Stimulated activated CD4-positive, alpha-beta T cell treated with anti-CD3 and anti-CD28 coated beads, TNF-alpha, amount 100 ng/mL, for 24 hours (primary cell): ENCODE measurements around the gene DNAJC7.
"Not testable (repeated sequence)": the region's sequence is repeated elsewhere in the genome, so short reads cannot be mapped to it uniquely, and the experiment has no call there.

ENCODE experiments used
- DNase-seq, 3 experiments: peaks; one replicate each; pipeline ENCODE4 v3.0.0-alpha.2; 2020; ENCODE audit warnings: low read depth in 3 of 3

The DNAJC7 gene

DNA sequence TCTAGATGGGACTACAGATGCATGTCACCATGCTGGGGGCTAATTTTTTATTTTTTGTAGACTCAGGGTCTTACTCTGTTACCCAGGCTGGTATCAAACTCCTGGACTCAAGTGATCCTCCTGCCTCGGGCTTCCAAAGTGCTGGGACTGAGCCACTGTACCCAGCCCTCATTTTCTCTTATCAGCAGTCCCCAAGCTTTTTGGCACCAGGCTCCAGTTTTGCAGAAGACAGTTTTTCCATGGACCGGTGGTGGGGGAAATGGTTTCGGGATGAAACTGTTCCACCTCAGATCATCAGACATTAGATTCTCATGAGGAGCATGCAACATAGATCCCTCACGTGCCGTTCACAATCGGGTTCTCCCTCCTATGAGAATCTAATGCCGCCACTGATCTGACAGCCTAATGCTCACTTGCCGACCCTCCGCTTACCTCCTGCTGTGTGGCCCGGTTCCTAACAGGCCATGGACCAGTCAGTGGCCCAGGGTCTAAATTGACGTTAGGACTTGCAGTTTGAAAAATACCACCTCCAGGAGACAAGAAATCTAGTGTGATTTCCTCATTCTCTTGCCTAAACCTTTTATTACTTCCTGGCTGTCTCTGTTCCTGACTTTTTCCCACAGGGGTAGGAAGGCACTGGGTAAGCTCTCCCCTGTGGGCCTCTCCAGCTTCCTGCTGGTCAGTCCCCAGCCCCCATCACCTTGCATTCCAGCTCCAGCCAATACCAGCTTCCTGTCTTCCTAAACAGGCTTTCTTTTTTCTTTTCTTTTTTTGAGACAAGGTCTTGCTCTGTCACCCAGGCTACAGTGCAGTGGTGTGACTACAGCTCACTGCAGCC is 60.0 kb downstream of the DNAJC7 start:
- no peak for DNase-seq

- DNase-seq, result no peak
These were observed 60.7 kb downstream of the DNAJC7 start for GRCh38 chr17:41956522-41956921.

DNA sequence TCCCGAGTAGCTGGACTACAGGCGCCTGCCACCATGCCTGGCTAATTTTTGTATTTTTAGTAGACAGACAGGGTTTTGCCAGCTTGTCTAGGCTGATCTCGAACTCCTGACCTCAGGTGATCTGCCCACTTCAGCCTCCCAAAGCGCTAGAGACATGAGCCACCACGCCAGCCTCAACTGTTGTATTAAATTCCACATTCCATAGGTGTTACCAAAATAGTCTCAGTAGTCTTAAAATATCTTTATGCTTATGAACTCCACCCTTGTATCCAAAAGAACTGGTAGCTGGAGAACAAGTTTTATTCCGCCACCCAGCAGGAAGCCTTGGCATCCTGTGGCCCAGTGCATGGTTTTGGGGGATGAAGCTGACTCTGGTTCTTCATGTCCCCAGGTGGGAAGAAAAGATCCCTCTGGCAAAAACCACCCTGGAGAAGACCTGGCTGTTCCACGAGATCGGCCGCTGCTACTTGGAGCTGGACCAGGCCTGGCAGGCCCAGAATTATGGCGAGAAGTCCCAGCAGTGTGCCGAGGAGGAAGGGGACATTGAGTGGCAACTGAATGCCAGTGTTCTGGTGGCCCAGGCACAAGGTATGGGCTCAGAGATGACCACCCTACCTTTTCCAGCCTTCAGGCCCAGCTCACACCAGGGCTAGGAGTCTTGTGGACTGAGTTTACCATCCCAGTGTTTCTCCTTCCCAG is 68.3 kb downstream of the DNAJC7 start:
- no peak for DNase-seq

DNA sequence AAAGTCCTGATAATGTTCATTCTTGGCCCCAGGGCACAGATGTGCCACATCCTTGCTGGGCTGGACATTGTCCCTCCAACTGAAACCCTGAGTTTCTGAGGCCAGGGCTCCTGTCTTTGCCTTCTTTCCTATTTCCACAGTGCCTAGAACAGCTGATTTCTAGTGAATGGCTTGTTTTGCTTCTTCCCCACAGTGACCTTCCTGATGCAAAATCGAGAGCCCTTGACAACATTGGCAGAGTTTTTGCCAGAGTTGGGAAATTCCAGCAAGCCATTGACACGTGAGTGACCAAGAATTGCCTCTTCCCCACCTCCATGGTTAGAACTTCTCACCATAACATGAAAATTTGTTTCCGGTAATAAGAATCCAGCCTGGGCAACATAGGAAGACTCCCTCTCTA is 72.3 kb downstream of the DNAJC7 start:
- DNase-seq, result no peak

DNA sequence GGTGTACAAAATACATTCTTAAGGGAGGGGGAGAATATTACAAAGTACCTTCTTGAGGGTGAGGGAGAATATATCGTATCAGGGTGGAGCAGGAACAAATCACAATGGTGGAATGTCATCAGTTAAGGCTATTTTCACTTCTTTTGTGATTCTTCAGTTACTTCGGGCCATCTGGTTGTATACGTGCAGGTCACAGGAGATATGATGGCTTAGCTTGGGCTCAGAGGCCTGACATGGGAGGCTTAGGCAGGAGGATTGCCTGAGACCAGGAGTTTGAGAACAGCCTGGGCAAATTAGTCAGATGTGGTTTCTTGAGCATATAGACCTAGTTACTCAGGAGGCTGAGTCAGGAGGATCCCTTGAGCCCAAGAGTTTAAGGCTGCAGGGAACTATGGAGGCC is 73.7 kb downstream of the DNAJC7 start:
- DNase-seq, result no peak

GRCh38 chr17:41942626-41943373 is 74.4 kb downstream of the DNAJC7 start:
- no peak for DNase-seq

GRCh38 chr17:41941168-41941567 is 76.1 kb downstream of the DNAJC7 start:
- no peak for DNase-seq

- DNase-seq, result no peak
These were observed 77.5 kb downstream of the DNAJC7 start for GRCh38 chr17:41939693-41940090.

- DNase-seq, result no peak
These were observed 78.1 kb downstream of the DNAJC7 start for GRCh38 chr17:41939044-41939692.

- DNase-seq, result no peak
These were observed 79.0 kb downstream of the DNAJC7 start for GRCh38 chr17:41937970-41938954.

GRCh38 chr17:41935641-41936040 is 81.6 kb downstream of the DNAJC7 start:
- no peak for DNase-seq

- no peak for DNase-seq
These were observed 84.3 kb downstream of the DNAJC7 start for GRCh38 chr17:41932816-41933389.

- DNase-seq, result not testable (repeated sequence)
These were observed 85.5 kb downstream of the DNAJC7 start for GRCh38 chr17:41931715-41932114.

DNA sequence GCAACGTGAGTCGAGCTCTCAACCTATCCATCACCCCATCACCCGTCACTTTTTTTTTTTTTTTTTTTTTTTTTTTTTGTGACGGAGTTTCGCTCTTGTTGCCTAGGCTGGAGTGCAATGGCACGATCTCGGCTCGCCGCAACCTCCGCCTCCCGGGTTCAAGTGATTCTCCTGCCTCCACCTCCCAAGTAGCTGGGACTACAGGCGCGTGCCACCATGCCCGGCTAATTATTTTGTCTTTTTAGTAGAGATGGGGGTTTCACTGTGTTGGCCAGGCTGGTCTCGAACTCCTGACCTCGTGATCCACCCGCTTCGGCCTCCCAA is 86.4 kb downstream of the DNAJC7 start:
- DNase-seq, result not testable (repeated sequence)

GRCh38 chr17:41930009-41930832 is 87.0 kb downstream of the DNAJC7 start, which contains the start of gene ODAD4:
Gene ODAD4, plus strand, starts transcription at chr17:41930617. Its CDS starts 107 bp downstream, at chr17:41930724.
- DNase-seq, result peak; percentile 93 to 96 (median 93)

GRCh38 chr17:41928693-41929251 is 88.5 kb downstream of the DNAJC7 start:
- peak in 1 of 3 experiments; percentile 7 for DNase-seq
